ENCODE measurements around the gene UQCRQ.

The UQCRQ gene

GRCh38 chr5:132871459-132872284 lies 5.2 kb downstream of the UQCRQ start:
- no peak for DNase-seq

- DNase-seq, result no peak
Observed at GRCh38 chr5:132872788-132873118, 6.3 kb downstream of the UQCRQ start.

- no peak for DNase-seq
Observed at GRCh38 chr5:132873119-132873929, 6.9 kb downstream of the UQCRQ start, which contains the start of gene LEAP2. TSS of gene LEAP2 (plus strand) at chr5:132873668. CDS start at chr5:132873695, 27 bp downstream.

GRCh38 chr5:132873930-132874271 lies 7.5 kb downstream of the UQCRQ start:
- no peak for DNase-seq

GRCh38 chr5:132876020-132876759 lies 9.7 kb downstream of the UQCRQ start:
- no peak for DNase-seq

- no peak for DNase-seq
Observed at GRCh38 chr5:132877466-132877865, 11.0 kb downstream of the UQCRQ start.

GRCh38 chr5:132877938-132878337 lies 11.5 kb downstream of the UQCRQ start:
- DNase-seq, result no peak

GRCh38 chr5:132883261-132883834 lies 16.9 kb downstream of the UQCRQ start:
- DNase-seq, result peak; percentile 49

GRCh38 chr5:132884548-132884947 lies 18.1 kb downstream of the UQCRQ start:
- no peak for DNase-seq

- no peak for DNase-seq
Observed at GRCh38 chr5:132886064-132886823, 19.8 kb downstream of the UQCRQ start.

- DNase-seq, result no peak
Observed at GRCh38 chr5:132887283-132887682, 20.8 kb downstream of the UQCRQ start.

- DNase-seq, result no peak
Observed at GRCh38 chr5:132889501-132889900, 23.1 kb downstream of the UQCRQ start.

- DNase-seq, result no peak
Observed at GRCh38 chr5:132890817-132891216, 24.4 kb downstream of the UQCRQ start.

- no peak for DNase-seq
Observed at GRCh38 chr5:132895719-132896305, 29.4 kb downstream of the UQCRQ start.

GRCh38 chr5:132896685-132897084 lies 30.2 kb downstream of the UQCRQ start:
- no peak for DNase-seq

- no peak for DNase-seq
Observed at GRCh38 chr5:132898094-132898493, 31.7 kb downstream of the UQCRQ start.

- no peak for DNase-seq
Observed at GRCh38 chr5:132901036-132901435, 34.6 kb downstream of the UQCRQ start.

- no peak for DNase-seq
Observed at GRCh38 chr5:132901730-132902129, 35.3 kb downstream of the UQCRQ start.

- DNase-seq, result no peak
Observed at GRCh38 chr5:132905938-132906337, 39.5 kb downstream of the UQCRQ start.

GRCh38 chr5:132907161-132907560 lies 40.7 kb downstream of the UQCRQ start:
- DNase-seq, result no peak

GRCh38 chr5:132909702-132910101 lies 43.3 kb downstream of the UQCRQ start:
- no peak for DNase-seq

GRCh38 chr5:132915681-132916080 lies 49.2 kb downstream of the UQCRQ start:
- DNase-seq, result no peak

Data from CD4-positive, alpha-beta T cell treated with Interleukin-12 subunit alpha and Interleukin-12 subunit beta, for 1 hour (primary cell).